Measurements from ENCODE around the gene HDAC4.

HDAC4 gene

DNA sequence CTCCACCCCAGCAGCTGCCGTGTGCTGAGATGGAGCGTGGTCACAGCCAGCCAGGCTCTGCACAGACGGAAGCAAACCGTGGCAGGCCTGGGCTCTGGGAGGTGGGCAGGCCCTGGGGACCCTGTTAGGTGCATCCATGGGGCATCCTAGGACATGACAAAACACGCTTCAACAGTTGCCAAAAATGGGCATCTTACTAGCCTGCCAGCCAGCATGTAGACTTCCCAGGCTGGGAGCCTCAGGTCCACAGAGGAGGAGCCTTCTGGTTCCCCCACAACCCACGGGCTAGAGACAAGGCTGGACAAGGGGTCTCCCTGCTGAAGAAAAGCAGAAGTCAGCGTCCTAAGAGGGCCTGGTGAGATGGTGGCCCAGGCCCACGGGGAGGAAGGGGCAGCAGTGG is 139.5 kb downstream of the HDAC4 start:
- H4K8ac ChIP-seq (ENCODE audit: low read depth, low read length): no peak overlapping the region
- no peak overlapping the region for H3K18ac ChIP-seq (ENCODE audit: low read length)
- no peak overlapping the region for H2BK5ac ChIP-seq (ENCODE audit: low read depth, low read length, poor library complexity)
- H4K12ac ChIP-seq (ENCODE audit: low read depth, low read length): no peak overlapping the region
- H2AFZ ChIP-seq (ENCODE audit: insufficient read depth, low read length, poor library complexity): no peak overlapping the region
- H2AK5ac ChIP-seq (ENCODE audit: low read length): no peak overlapping the region
- DNase-seq: no peak
- no peak overlapping the region for H3K4ac ChIP-seq (ENCODE audit: low read depth, low read length)
- no peaks in the 10 kb centered on the region for H3K79me1 ChIP-seq (ENCODE audit: low read length)
- peaks cover 4 to 6% of the 10 kb centered on the region in 2 experiments for H3K4me1 ChIP-seq (ENCODE audit: control insufficient read depth in 1 of 2, insufficient read depth in 2 of 2, low read length in 2 of 2)
- H3K4me2 ChIP-seq (ENCODE audit: low read length): no peak overlapping the region
- H3K4me3 ChIP-seq (ENCODE audit: low read depth, low read length): no peak overlapping the region
- no peak overlapping the region for H4K91ac ChIP-seq (ENCODE audit: low read depth, low read length)
- no CpG with 5 or more reads among the region's 8 CpGs for WGBS (ENCODE audit: extremely low coverage, insufficient coverage, insufficient read length)
- H3K27me3 ChIP-seq (ENCODE audit: insufficient read depth, low read length): no peaks in the 10 kb centered on the region
- H3K79me2 ChIP-seq (ENCODE audit: control insufficient read depth, insufficient read depth, low read length, poor library complexity): no peaks in the 10 kb centered on the region
- H3K23ac ChIP-seq (ENCODE audit: low read length): no peak overlapping the region
- H3K9me3 ChIP-seq (ENCODE audit: insufficient read depth, low read depth, low read length): peaks cover 3% of the 10 kb centered on the region
- H3K14ac ChIP-seq (ENCODE audit: low read length): no peak overlapping the region
- H3K9ac ChIP-seq (ENCODE audit: low read length): no peak overlapping the region
- H2BK120ac ChIP-seq (ENCODE audit: insufficient read depth, low read length, poor library complexity): no peak overlapping the region
- H3K36me3 ChIP-seq (ENCODE audit: control insufficient read depth in 1 of 2, insufficient read depth in 2 of 2, low read length in 2 of 2): peaks cover 0 to 2% of the 10 kb centered on the region in 2 experiments
- no peak overlapping the region for H2BK12ac ChIP-seq (ENCODE audit: low read length)
- no peak overlapping the region for H3K27ac ChIP-seq (ENCODE audit: low read depth, low read length)

DNA sequence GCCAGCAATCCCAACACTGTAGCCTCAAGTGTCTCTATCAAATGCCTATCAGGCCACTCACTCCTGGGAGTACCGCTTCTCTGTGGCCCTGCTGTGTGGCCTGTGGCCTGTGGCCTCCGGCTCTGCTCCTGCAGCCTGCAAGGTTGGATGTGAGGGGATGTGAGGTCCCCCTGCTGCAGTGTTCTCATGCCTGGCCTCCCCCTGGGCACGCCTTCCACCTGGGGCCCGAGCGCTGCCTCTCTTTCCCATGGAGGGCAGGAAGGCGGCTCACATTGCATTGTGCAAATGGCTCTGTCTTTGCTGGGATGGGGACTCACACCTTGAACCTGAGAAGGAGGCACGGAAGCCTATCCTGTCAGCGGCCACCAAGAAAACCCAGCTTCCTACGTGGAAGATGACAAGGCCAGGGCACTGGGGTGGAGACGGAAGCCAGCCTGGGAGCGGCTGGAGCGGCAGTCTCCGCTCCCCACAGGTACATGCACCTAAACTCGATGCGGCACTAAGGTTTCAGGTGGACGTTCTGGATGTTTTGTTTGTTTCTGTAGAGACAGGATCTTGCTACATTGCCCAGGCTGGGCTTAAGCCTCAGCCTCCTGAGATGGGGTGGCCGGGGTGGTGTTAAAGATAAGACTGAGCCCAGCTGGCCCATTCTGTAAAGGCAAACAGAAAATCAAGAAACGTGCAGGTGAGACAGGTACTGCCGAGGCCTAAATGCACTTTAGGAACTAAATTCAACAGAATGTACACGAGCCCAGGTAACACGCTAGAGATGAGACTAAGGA is 140.1 kb downstream of the HDAC4 start:
- no peak overlapping the region for H4K91ac ChIP-seq (ENCODE audit: low read depth, low read length)
- H2BK12ac ChIP-seq (ENCODE audit: low read length): no peak overlapping the region
- H2AFZ ChIP-seq (ENCODE audit: insufficient read depth, low read length, poor library complexity): no peak overlapping the region
- WGBS (ENCODE audit: extremely low coverage, insufficient coverage, insufficient read length): no CpG with 5 or more reads among the region's 21 CpGs
- DNase-seq: no peak
- H2BK5ac ChIP-seq (ENCODE audit: low read depth, low read length, poor library complexity): no peak overlapping the region
- H3K79me1 ChIP-seq (ENCODE audit: low read length): no peaks in the 10 kb centered on the region
- peaks cover 4 to 6% of the 10 kb centered on the region in 2 experiments for H3K4me1 ChIP-seq (ENCODE audit: control insufficient read depth in 1 of 2, insufficient read depth in 2 of 2, low read length in 2 of 2)
- H4K12ac ChIP-seq (ENCODE audit: low read depth, low read length): no peak overlapping the region
- H3K4ac ChIP-seq (ENCODE audit: low read depth, low read length): no peak overlapping the region
- no peak overlapping the region for H3K9ac ChIP-seq (ENCODE audit: low read length)
- no peak overlapping the region for H3K14ac ChIP-seq (ENCODE audit: low read length)
- H3K79me2 ChIP-seq (ENCODE audit: control insufficient read depth, insufficient read depth, low read length, poor library complexity): no peaks in the 10 kb centered on the region
- peaks cover 0 to 2% of the 10 kb centered on the region in 2 experiments for H3K36me3 ChIP-seq (ENCODE audit: control insufficient read depth in 1 of 2, insufficient read depth in 2 of 2, low read length in 2 of 2)
- H4K8ac ChIP-seq (ENCODE audit: low read depth, low read length): no peak overlapping the region
- no peak overlapping the region for H2AK5ac ChIP-seq (ENCODE audit: low read length)
- H3K23ac ChIP-seq (ENCODE audit: low read length): no peak overlapping the region
- no peak overlapping the region for H3K4me2 ChIP-seq (ENCODE audit: low read length)
- peaks cover 3% of the 10 kb centered on the region for H3K9me3 ChIP-seq (ENCODE audit: insufficient read depth, low read depth, low read length)
- no peak overlapping the region for H3K4me3 ChIP-seq (ENCODE audit: low read depth, low read length)
- H2BK120ac ChIP-seq (ENCODE audit: insufficient read depth, low read length, poor library complexity): no peak overlapping the region
- H3K18ac ChIP-seq (ENCODE audit: low read length): no peak overlapping the region
- no peak overlapping the region for H3K27ac ChIP-seq (ENCODE audit: low read depth, low read length)
- H3K27me3 ChIP-seq (ENCODE audit: insufficient read depth, low read length): no peaks in the 10 kb centered on the region

DNA sequence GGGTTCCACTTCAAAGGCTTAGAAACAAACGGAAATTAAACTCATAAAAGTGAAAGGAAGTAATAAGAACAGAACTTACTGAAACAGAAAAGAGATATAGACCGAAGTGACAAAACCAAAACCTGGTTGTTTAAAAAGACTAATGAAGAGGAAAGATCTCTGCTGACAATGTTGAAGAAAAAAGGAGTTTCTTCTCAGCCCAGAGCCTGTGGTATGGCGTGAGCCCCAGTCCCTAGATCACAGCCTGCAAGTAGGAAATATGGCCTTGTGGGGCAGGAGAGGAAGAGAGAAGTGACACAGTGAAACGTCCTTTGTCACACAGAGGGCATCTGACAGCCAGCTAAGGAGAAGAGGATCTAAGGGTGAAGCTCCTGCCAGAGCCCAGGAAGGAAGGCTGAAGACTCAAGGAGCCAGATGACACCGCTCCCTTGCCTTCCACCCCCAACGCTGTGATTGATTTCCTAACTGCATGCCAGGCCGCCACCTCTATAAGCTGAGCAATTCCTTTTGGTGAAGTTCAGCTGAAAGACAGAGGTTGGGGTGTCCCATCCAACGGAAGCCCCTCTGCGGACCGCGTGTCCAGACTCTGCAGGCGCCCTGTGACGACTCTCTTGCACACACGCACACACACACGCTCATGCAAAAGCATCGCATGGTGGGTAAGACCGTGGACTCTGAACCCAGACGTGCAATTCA is 141.1 kb downstream of the HDAC4 start:
- no peak overlapping the region for H3K4me3 ChIP-seq (ENCODE audit: low read depth, low read length)
- no peak overlapping the region for H2AFZ ChIP-seq (ENCODE audit: insufficient read depth, low read length, poor library complexity)
- WGBS (ENCODE audit: extremely low coverage, insufficient coverage, insufficient read length): no CpG with 5 or more reads among the region's 18 CpGs
- no peaks in the 10 kb centered on the region for H3K79me1 ChIP-seq (ENCODE audit: low read length)
- no peak overlapping the region for H2BK120ac ChIP-seq (ENCODE audit: insufficient read depth, low read length, poor library complexity)
- no peak overlapping the region for H2BK5ac ChIP-seq (ENCODE audit: low read depth, low read length, poor library complexity)
- H3K4me1 ChIP-seq (ENCODE audit: control insufficient read depth in 1 of 2, insufficient read depth in 2 of 2, low read length in 2 of 2): peaks cover 0 to 2% of the 10 kb centered on the region in 2 experiments
- H3K9ac ChIP-seq (ENCODE audit: low read length): no peak overlapping the region
- H3K9me3 ChIP-seq (ENCODE audit: insufficient read depth, low read depth, low read length): peaks cover 3% of the 10 kb centered on the region
- H3K27ac ChIP-seq (ENCODE audit: low read depth, low read length): no peak overlapping the region
- no peaks in the 10 kb centered on the region for H3K79me2 ChIP-seq (ENCODE audit: control insufficient read depth, insufficient read depth, low read length, poor library complexity)
- no peak overlapping the region for H3K4me2 ChIP-seq (ENCODE audit: low read length)
- H4K12ac ChIP-seq (ENCODE audit: low read depth, low read length): no peak overlapping the region
- no peak overlapping the region for H3K4ac ChIP-seq (ENCODE audit: low read depth, low read length)
- H4K91ac ChIP-seq (ENCODE audit: low read depth, low read length): no peak overlapping the region
- H4K8ac ChIP-seq (ENCODE audit: low read depth, low read length): no peak overlapping the region
- no peak overlapping the region for H2AK5ac ChIP-seq (ENCODE audit: low read length)
- H3K27me3 ChIP-seq (ENCODE audit: insufficient read depth, low read length): no peaks in the 10 kb centered on the region
- no peak overlapping the region for H3K18ac ChIP-seq (ENCODE audit: low read length)
- DNase-seq: no peak
- H3K36me3 ChIP-seq (ENCODE audit: control insufficient read depth in 1 of 2, insufficient read depth in 2 of 2, low read length in 2 of 2): peaks cover 0 to 2% of the 10 kb centered on the region in 2 experiments
- H2BK12ac ChIP-seq (ENCODE audit: low read length): no peak overlapping the region
- no peak overlapping the region for H3K23ac ChIP-seq (ENCODE audit: low read length)
- no peak overlapping the region for H3K14ac ChIP-seq (ENCODE audit: low read length)

DNA sequence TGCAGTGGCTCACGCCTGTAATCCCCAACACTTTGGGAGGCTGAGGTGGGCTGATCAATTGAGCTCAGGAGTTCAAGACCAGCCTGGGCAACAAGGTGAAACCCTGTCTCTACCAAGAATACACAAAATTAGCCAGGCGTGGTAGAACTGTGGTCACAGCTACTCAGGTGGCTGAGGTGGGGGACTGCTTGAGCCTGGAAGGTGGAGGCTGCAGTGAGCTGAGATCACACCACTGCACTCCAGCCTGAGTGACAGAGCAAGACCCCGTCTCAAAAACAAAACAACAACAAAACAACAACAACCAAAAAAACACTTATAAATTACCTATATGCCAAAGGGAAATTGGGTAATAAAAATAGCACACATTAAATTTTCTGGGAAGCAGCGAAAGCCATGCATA is 141.6 kb downstream of the HDAC4 start:
- WGBS (ENCODE audit: extremely low coverage, insufficient coverage, insufficient read length): no CpG with 5 or more reads among the region's 4 CpGs
- no peak overlapping the region for H2BK5ac ChIP-seq (ENCODE audit: low read depth, low read length, poor library complexity)
- peaks cover 0 to 2% of the 10 kb centered on the region in 2 experiments for H3K36me3 ChIP-seq (ENCODE audit: control insufficient read depth in 1 of 2, insufficient read depth in 2 of 2, low read length in 2 of 2)
- H3K27ac ChIP-seq (ENCODE audit: low read depth, low read length): no peak overlapping the region
- no peak overlapping the region for H4K91ac ChIP-seq (ENCODE audit: low read depth, low read length)
- H2BK12ac ChIP-seq (ENCODE audit: low read length): no peak overlapping the region
- no peak overlapping the region for H2BK120ac ChIP-seq (ENCODE audit: insufficient read depth, low read length, poor library complexity)
- peaks cover 0 to 2% of the 10 kb centered on the region in 2 experiments for H3K4me1 ChIP-seq (ENCODE audit: control insufficient read depth in 1 of 2, insufficient read depth in 2 of 2, low read length in 2 of 2)
- no peak overlapping the region for H4K12ac ChIP-seq (ENCODE audit: low read depth, low read length)
- no peak overlapping the region for H3K23ac ChIP-seq (ENCODE audit: low read length)
- H3K79me2 ChIP-seq (ENCODE audit: control insufficient read depth, insufficient read depth, low read length, poor library complexity): no peaks in the 10 kb centered on the region
- H3K4ac ChIP-seq (ENCODE audit: low read depth, low read length): no peak overlapping the region
- H3K14ac ChIP-seq (ENCODE audit: low read length): no peak overlapping the region
- no peaks in the 10 kb centered on the region for H3K27me3 ChIP-seq (ENCODE audit: insufficient read depth, low read length)
- no peaks in the 10 kb centered on the region for H3K79me1 ChIP-seq (ENCODE audit: low read length)
- H4K8ac ChIP-seq (ENCODE audit: low read depth, low read length): no peak overlapping the region
- no peak overlapping the region for H3K18ac ChIP-seq (ENCODE audit: low read length)
- no peak overlapping the region for H3K4me3 ChIP-seq (ENCODE audit: low read depth, low read length)
- no peak overlapping the region for H2AFZ ChIP-seq (ENCODE audit: insufficient read depth, low read length, poor library complexity)
- H3K9ac ChIP-seq (ENCODE audit: low read length): no peak overlapping the region
- no peak for DNase-seq
- H2AK5ac ChIP-seq (ENCODE audit: low read length): no peak overlapping the region
- no peak overlapping the region for H3K4me2 ChIP-seq (ENCODE audit: low read length)
- H3K9me3 ChIP-seq (ENCODE audit: insufficient read depth, low read depth, low read length): peaks cover 3% of the 10 kb centered on the region
